Memory B cell (primary cell): ENCODE data around the gene NAT10.
A peak's percentile ranks its signal among the peaks of the same experiment; 100 is the strongest.

Experiments used
- ATAC-seq: fragments of 150-1000 bp; cut with Tn5 transposase; 2 replicates; pipeline ENCODE4 v1.10.0; 2021; ENCODE audit warnings: low read depth, mild to moderate bottlenecking, moderate library complexity
- DNase-seq, 2 donors: peaks; one replicate each; pipeline ENCODE4 v3.0.0; 2022; ENCODE audit warnings: low spot score in 2 of 2
- H3K27ac Mint-ChIP-seq: one replicate; pipeline ENCODE4 v1.8.0; 2022; ENCODE audit warnings: mild to moderate bottlenecking, moderate library complexity, mixed read lengths
- H3K27me3 Mint-ChIP-seq: one replicate; pipeline ENCODE4 v1.8.0; 2022; ENCODE audit warnings: mixed read lengths
- H3K36me3 Mint-ChIP-seq: one replicate; pipeline ENCODE4 v1.8.0; 2022; ENCODE audit warnings: mild to moderate bottlenecking, mixed read lengths
- H3K4me1 Mint-ChIP-seq: one replicate; pipeline ENCODE4 v1.8.0; 2022; ENCODE audit warnings: mixed read lengths
- H3K4me3 Mint-ChIP-seq: one replicate; pipeline ENCODE4 v1.8.0; 2022; ENCODE audit warnings: mild to moderate bottlenecking, moderate library complexity, mixed read lengths
- H3K9me3 Mint-ChIP-seq: one replicate; pipeline ENCODE4 v1.8.0; 2022; ENCODE audit warnings: mixed read lengths

Gene NAT10

GRCh38 chr11:34189191-34189590, 83.8 kb downstream of the NAT10 start:
- DNase-seq, result no peak
- no peaks in the 10 kb centered on the region for H3K9me3 Mint-ChIP-seq
- H3K27ac Mint-ChIP-seq, result no peak overlapping the region
- ATAC-seq, result no peak
- no peaks in the 10 kb centered on the region for H3K36me3 Mint-ChIP-seq
- H3K27me3 Mint-ChIP-seq, result no peaks in the 10 kb centered on the region
- no peak overlapping the region for H3K4me3 Mint-ChIP-seq
- no peaks in the 10 kb centered on the region for H3K4me1 Mint-ChIP-seq

GRCh38 chr11:34190192-34191139, 85.0 kb downstream of the NAT10 start:
- ATAC-seq, result peak; percentile 59
- H3K9me3 Mint-ChIP-seq, result no peaks in the 10 kb centered on the region

GRCh38 chr11:34191578-34191977, 86.1 kb downstream of the NAT10 start:
- Mint-ChIP-seq H3K27ac (no peak overlapping the region), H3K4me1 (no peaks in the 10 kb centered on the region), H3K9me3 (no peaks in the 10 kb centered on the region), H3K4me3 (no peak overlapping the region), H3K27me3 (no peaks in the 10 kb centered on the region), H3K36me3 (no peaks in the 10 kb centered on the region)
- no peak for DNase-seq
- no peak for ATAC-seq

More at GRCh38 chr11:34190192-34191139, 85.0 kb downstream of the NAT10 start:
- Mint-ChIP-seq H3K4me3 (no peak overlapping the region), H3K4me1 (no peaks in the 10 kb centered on the region), H3K36me3 (no peaks in the 10 kb centered on the region), H3K27ac (no peak overlapping the region), H3K27me3 (no peaks in the 10 kb centered on the region)
- no peak for DNase-seq

DNA sequence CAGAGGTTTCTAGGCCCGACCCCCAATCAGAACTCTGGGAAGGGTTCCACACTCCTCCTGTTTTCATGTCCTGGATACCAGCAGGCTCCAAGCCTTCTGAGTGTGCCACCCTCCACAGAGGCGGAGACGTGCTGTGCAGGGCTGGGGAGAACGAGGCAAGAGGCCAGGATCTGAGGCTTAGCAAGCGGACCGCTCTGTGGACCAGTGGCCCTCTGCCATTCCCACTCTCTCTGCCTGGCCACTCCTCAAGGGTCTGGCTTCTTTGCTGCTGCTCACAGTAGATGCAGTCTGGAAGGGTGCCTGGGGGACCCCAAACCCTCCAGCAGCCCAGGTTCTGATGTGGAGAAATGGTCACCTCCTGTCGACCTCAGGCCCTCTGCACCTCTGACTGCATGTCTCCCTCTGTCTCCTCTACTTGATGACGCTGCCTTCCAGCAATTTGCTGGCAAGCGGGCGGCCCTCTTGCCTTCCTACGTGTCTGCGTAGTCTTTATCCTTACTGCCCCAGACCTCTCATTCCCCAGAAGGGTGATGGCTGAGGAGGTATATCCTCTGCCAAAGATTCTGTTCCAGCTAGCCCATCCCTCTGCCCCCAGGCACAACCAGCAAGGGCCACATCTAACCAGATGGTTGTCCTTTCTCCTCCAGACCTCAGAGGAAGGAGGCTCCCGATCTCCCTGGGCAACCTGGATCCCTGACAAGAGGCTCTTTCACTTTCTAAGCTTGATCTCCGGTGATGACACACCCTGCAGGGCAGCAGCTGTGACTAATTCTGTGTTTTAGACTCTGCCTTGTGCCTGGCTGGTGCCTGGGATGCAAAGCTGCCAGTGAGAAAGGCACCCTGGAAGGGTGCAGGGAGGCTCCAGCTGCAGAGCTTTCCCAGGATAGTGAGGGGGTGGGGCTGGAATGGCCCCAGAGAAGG, 87.3 kb downstream of the NAT10 start:
- H3K4me3 Mint-ChIP-seq, result no peak overlapping the region
- no peak overlapping the region for H3K27ac Mint-ChIP-seq
- DNase-seq (no peak), ATAC-seq (no peak)
- H3K27me3 Mint-ChIP-seq, result no peaks in the 10 kb centered on the region
- H3K36me3 Mint-ChIP-seq, result no peaks in the 10 kb centered on the region
- H3K9me3 Mint-ChIP-seq, result no peaks in the 10 kb centered on the region
- H3K4me1 Mint-ChIP-seq, result no peaks in the 10 kb centered on the region

GRCh38 chr11:34194576-34195335, 89.3 kb downstream of the NAT10 start:
- no peak overlapping the region for H3K27ac Mint-ChIP-seq
- H3K36me3 Mint-ChIP-seq, result no peaks in the 10 kb centered on the region
- ATAC-seq, result no peak
- no peaks in the 10 kb centered on the region for H3K9me3 Mint-ChIP-seq
- no peaks in the 10 kb centered on the region for H3K4me1 Mint-ChIP-seq
- no peak for DNase-seq
- no peaks in the 10 kb centered on the region for H3K27me3 Mint-ChIP-seq
- H3K4me3 Mint-ChIP-seq, result no peak overlapping the region
